8988T (cell line): ENCODE measurements around the gene MCEE.
"Not testable (repeated sequence)": the region's sequence is repeated elsewhere in the genome, so short reads cannot be mapped to it uniquely, and the experiment has no call there.

ENCODE experiments used
- DNase-seq: peaks from one replicate; pipeline ENCODE4 v3.0.0; 2011

MCEE gene

DNA sequence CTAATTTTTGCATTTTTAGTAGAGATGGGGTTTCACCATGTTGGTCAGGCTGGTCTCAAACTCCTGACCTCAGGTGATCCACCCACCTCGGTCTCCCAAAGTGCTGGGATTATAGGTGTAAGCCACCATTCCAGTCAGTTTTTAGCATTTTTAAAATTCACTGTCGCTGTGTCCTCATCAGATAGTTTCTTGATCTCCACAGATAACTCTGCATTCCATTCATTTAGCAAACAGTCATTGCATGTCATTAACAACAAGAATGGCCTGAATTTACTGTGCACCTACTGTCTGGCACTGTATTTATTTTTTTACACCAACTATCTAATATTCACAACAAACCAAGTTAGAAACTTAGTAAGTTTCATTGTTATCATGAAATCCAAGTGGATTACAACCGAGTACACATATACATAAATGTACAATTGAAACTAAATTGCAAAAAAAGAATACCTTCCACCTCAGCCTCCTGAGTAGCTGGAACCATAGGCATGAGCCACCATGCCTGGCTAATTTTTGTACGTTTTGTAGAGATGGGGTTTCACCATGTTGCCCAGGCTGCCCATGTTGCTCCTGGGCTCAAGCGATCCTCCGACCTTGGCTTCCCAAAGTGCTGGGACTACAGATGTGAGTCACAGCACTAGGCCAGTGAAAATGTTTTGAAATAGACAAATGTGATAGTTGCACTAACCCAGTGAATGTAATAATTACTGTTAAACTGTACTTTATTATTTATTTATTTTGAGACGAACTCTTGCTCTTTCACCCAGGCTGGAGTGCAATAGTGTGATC, 4.3 kb downstream of the MCEE start:
- no peak for DNase-seq

DNA sequence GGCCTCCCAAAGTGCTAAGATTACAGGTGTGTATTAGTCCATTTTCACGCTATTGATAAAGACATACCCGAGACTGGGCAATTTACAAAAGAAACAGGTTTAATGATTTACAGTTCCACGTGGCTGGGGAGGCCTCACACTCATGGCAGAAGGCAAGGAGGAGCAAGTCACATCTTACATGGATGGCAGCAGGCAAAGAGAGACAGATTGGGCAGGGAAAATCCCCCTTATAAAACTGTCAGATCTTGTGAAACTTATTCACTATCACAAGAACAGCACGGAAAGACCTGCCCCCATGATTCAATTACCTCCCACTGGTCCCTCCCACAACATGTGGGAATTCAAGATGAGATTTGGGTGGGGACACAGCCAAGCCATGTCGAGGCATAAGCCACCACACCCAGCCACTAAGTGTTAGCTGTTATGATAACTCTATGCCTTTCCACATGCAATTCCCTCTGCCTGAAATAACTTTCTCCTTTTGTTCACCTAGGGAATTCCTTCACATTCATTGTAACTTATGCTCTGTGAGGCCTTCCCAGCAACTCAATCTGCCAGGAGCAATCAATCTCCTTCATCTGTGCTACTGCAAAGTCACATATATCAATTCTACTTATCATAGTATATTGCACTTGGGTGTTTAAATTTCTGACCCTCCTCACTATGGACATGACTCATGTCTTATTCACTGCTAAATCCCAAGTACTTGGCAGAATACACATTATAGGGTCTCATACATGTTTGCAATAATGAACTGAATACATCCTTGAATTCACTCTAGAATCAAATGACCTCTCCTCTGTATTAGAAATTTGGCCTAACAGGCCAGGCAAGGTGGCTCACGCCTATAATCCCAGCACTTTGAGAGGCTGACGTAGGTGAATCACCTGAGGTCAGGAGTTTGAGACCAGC, 7.4 kb downstream of the MCEE start:
- no peak for DNase-seq

DNA sequence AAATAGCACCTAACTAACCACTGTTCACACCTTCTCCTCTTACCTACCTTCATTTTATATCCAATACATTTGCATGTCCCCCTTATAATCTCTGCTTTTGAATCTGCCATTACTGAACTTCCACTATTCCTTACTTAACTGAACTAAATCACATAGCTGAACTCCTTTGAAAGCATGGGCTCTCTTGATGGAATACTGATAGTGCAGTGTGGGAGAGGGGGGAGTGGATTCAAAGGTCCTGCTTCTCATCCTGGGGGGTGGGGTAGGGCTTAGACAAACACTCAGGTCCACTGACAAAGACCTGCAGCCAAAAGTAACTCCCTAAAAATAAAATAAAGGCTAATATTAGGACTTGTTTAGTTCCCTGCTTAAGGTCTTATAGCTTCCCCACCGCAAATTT, 8.6 kb downstream of the MCEE start:
- no peak for DNase-seq

DNA sequence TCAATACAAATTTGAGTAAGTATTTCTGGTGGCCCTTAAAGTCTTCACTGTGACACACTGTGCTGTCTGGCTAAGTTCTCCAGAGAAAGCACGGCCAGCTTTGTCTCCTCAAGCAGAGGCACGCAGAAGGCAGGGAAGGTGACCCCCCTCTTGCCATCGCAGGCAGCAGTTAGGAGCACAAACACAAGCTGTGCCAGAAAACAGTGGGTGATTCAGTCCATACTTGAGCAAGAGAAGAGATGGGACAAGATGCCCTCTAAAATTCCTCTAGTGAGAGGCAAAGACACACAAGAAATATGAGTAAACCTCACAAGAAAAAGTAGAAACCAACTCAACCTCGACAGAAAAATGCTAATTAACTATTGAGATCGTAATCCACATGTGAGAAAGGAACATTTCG, 9.8 kb downstream of the MCEE start:
- no peak for DNase-seq

DNA sequence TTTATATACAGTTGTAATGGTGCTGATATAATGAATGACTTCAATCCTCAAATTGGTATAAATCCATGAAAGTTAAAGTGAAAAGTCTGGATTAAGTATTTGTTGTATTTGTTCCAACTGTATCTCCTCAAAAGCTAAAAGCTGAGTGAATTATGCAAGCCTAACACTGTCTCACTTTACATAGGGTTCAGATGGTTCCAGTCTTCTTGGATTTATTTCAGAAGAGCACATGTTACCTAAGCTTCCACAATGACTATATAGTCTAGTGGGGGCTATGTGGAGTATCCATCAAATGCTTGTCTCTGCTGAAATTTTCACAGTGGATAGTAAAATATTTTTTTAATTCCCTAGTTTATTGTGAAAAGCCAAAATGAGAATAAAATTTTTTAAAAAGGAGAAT, 13.0 kb downstream of the MCEE start:
- no peak for DNase-seq

DNA sequence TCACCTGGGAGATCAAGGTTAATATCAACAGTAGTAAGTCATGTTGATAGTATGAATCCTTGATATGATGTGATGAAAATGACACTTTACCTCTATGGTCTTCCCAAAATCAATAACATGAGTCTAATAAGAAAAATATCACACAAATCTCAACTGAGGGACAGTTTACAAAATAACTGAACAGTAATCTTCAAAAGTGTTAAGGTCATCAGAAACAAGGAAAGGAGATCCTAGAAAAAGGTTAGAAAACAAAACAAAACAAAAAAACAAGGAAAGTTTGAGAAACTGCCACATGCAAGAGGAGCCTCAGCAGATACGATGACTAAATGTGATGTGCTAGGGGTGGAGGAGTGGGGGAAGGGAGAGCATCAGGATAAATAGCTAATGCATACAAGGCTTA, 16.2 kb downstream of the MCEE start:
- no peak for DNase-seq

DNA sequence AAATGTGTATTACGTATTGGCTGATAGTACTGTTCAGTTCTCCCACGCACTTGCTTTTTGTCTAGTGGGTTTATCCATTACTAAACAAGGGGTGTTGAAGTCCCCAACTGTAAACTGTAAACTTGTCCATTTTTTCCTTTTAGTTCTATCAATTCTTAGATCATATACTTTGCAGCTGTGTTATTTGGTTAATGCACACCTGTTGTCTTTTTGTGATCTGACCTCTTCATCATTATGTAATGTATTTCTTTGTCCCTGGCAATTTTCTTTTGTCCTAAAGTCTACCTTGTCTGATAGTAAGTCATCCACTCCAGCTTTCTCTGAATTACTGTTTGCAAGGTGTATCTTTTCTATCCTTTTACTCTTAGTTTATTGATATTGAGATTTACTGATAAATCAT, 21.9 kb downstream of the MCEE start:
- DNase-seq = no peak

DNA sequence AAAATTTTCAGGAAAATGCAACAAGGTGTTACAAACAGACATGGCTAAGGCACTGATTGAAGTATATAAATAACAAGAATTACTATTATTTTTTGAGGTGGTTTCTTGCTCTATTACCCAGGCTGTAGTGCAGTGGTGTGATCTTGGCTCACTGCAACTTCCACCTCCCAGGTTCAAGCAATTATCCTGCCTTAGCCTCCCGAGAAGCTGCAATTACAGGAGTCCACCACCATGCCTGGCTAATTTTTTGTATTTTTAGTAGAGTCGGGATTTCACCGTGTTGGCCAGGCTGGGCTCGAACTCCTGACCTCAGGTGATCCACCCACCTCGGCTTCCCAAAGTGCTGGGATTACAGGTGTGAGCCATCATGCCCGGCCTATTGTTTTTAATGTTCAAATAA, 23.6 kb downstream of the MCEE start:
- DNase-seq = not testable (repeated sequence)

DNA sequence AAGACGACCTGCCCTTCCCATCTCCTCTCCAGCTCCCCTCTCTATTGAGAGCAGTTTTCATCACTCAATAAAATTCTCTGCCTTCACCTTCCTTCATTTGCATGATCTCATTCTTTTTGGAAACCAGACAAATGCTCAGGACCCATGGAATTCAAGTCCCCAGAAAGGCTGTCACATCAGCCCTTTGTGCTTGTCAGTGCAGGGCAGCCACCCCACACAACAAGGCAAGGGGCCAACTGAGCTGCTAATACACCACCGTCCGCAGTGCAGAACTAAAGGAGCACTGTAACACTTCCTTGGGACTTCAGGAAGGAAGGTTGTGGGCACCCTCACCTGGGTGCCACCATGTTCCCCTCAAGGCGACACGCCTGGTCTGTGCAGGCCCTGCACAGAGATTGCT, 26.2 kb downstream of the MCEE start:
- no peak for DNase-seq

DNA sequence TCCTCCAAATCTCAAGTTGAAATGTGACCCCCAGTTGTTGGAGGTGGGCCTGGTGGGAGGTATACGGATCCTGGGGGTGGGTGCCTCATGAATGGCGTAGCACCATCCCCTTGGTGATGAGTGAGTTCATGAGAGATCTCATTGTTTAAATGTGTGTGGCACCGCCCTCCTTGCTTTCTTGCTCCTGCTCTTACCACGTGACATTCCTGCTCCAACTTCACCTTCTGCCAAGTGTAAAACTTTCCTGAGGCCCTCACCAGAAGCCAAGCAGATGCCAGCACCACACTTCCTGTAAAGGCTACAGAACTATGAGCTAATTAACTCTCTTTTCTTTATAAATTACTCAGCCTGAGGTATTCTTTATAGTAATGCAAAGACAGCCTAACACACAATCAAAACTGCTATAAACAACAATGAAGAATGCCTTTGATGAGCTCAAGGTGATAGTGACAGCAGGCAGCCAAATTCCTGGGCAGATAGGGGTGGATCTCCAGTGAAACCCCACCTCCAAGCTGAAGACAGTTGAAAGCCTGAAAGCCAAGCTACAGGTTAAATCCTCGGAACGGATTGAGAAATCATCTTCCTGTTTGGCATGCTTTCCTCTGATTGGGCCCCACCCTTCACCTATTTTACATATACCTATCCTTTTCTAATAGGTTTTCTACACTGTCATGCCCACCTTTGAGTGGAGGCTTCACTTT, 26.9 kb downstream of the MCEE start:
- DNase-seq = no peak

DNA sequence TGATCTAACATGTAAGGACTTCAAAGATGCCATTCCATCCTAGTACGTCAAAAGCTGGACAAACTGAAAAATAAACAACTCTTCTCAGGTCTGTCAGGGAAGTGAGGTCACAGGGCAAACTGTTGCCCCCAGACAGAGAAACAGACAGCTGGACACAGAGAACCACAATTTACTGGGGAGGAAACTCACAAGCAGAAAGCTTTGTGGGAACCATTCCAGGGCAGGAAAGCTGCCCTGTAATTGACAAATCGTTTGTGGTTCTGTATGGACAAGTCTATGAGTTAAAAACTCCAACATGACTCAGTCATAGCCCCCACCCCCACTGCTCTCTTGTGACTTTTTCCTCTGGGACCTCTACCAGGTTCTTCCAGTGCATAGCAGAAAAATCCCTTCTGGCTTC, 28.4 kb downstream of the MCEE start:
- DNase-seq = no peak

DNA sequence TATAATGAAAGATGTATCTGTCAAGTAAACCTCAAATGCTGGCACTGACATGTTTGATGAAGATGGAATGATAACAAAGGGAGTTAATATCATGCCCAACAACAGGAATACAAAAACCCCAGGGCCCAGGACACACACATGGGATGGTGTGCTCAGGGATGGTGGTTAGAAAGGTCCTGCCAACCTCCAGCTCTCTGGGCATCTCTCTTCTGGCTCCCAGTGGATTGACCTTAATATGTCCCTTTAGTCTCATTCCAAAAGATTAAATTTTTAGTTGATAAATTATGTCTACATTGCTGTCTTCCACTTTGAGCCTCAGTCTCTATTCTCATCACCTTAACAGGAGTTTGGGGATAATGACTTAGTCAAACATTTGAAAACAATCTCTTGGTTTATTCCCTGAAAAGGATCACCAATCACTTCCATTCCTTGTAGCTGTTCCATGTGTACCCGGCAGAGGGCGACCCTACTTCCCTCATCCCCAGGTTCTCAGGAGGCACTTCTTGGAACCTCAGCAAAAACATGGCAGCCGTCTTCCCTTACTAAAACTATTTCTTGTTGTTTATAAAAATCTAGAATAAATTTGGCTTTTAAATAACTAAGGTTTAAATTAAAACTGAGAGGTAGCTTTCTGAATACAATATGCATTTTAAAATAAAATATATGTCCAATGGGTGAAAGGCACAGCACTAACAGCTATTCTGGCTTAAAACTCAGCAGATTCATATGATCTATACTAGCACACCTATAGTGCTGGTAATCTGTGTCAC, 29.6 kb downstream of the MCEE start:
- DNase-seq = peak; percentile 58

DNA sequence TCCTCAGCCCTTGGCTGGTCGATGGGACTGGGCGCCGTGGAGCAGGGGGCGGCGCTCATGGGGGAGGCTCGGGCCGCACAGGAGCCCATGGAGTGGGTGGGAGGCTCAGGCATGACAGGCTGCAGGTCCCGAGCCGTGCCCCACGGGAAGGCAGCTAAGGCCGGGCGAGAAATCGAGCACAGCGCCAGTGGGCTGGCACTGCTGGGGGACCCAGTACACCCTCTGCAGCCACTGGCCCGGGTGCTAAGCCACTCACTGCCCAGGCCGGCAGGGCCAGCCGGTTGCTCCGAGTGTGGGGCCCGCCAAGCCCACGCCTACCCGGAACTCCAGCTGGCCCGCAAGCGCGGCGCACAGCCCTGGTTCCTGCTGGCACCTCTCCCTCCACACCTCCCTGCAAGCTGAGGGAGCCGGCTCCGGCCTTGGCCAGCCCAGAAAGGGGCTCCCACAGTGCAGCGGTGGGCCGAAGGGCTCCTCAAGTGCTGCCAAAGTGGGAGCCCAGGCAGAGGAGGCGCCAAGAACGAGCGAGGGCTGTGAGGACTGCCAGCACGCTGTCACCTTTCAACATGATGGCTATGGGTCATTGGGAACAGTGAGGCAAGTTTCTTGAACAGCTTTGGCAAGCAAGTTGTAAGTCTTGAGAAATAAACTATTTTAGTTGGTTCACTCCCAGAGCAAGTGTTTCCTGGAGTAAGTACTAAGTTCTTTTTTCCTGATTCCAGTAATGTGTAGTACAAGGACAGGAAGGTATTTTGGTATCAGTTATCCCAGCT, 37.4 kb downstream of the MCEE start:
- not testable (repeated sequence) for DNase-seq

DNA sequence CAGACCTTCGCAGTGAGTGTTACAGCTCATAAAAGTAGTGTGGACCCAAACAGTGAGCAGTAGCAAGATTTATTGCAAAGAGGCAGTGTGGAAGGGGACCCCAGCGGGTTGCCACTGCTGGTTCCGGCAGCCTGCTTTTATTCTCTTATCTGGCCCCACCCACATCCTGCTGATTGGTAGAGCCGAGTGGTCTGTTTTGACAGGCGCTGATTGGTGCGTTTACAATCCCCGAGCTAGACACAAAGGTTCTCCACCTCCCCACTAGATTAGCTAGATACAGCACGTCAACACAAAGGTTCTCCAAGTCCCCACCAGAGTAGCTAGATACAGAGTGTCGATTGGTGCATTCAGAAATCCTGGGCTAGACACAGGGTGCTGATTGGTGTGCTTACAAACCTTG, 38.2 kb downstream of the MCEE start:
- DNase-seq = not testable (repeated sequence)

DNA sequence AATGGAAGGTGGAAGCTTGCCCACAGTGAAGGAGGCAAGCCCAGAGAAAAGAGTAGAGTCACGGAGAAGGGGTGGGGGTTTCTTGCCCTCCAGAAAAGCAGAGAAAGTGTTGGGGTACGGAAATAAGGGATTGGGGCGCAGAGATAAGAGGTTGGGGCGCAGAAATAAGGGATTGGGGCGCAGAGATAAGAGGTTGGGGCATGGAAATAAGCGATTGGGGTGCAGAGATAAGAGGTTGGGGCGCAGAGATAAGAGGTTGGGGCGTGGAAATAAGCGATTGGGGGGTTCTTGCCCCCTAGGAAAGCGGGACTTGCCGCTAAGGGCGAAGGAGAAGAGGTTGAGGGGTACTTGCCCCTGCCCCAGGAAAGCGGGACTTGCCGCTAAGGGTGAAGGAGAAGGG, 40.6 kb downstream of the MCEE start:
- DNase-seq = not testable (repeated sequence)

DNA sequence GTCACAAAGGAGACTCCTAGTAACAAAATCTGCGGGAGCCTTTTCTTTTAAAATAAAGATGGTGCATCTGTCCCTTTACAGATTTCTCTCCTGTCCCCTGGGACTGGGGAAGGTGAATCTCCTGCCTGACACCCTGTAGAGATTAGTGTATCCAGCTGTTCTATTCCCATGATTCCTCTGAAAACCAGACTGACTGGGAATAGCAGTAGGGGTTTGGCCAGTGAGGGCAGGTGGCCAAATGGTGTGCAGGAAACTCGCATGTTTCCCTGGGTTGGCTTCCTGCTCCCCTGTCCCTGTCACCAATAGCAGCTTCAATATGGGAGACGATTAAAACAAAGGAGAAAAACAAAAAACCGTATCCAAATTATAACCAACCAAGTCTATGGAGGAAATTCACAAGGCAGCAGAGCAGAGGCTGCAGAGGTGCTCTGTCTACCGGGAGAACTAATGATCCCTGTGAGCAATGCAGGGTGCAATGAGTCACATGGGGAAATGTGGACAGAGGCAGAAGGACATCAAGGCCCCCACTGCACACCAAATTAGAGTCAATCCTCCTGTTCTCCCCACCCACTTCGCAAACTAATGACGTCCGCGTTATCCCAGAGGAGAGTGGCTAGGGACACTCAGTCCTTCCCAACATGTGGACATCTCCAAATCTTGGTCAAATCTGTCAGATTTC, 44.6 kb downstream of the MCEE start:
- not testable (repeated sequence) for DNase-seq

DNA sequence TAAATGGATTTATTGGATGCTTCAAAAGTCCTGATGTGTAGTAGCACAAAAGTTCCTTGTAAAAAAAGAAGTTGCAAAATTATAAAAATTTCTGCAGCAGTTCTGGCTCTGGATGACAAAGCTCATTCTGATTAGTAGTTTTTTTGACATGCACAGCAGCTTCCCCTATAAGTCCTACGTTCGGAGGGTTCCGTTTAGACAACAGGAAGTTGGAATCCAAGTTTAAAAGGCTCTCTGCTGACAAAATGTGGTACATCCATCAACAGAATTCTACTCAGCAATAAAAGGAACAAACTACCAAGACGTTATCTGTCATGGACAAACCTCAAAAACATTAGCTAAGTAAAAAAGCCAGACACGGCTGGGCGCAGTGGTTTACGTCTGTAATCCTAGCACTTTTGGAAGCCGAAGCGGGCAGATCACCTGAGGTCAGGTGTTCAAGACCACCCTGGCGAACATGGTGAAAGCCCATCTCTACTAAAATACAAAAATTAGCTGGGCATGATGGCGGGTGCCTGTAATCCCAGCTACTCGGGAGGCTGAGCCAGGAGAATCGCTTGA, 46.2 kb downstream of the MCEE start:
- DNase-seq = not testable (repeated sequence)

DNA sequence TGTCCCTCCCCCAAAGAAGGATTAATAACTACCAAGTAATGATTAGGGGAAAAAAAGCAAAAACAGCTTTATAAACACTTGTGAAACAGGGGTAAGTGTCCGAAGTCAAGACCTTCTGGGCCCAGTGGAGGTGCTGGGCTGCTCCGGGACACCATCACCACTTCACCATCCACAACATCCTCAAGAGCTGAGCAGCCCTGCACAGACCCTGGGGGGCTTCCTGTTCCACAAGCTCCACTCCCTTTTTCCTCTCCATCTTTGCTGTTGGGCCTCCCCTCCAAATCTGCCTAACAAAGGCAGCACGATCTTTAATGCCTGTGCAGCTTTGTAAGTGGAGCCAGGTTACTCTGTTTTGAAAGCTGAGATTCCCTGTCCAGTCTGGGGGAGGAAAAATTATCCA, 46.7 kb downstream of the MCEE start:
- not testable (repeated sequence) for DNase-seq

DNA sequence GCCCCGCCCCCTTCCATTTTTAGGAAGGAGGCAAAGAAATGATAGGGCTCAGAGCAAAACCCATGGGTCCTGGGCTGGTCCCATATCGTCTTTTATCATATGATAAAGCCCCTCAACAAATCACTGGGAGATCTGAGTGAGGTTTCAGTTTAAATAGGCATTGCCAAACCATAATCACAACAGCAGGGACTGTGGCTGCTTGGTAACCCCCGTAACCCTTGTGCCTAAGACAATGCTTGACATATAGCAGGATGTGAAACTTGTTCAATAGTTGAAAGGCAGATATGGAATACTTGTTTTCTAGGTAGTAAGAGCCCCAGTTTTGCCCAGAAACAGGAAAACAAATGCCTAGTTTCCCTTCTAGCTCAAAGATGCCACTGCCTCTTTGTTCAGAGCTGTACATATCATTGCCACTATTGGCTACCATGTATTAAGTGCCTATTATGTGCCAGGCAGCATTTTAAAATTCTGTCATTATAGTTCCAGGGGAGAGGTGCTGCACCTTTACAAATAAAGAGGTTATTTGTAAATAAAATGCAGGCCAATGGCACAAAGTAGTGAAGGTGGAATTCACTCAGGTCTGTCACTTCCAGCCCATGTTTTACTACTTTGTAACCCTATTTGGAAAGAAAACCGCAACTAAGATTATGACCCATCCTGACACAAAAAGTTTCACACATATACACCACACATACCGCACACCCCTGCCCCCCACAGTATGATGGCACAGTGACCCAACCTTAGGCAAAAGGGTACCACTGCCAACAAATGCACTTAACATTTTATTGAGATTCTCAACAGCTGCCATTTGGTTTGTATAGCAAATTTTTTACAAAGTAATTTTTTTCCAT, 47.4 kb downstream of the MCEE start:
- DNase-seq = no peak

DNA sequence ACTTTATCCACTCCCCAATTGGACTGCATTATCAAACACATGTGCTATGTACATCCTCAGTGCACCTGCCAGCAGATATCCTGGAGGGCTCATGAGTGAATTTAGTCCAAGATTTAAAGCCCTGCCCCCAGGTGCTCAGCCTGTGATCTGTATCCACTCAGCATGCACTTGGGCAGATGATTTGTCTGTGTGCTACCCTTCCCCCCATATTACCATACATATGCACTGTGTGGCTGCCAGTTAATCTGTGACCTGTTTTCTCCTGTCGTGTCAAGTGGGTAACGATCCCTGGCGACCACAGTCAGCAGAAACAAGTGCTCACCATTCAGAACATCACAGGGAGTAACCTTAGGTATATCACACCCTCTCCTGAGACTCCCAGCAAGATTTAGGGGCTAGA, 51.4 kb downstream of the MCEE start:
- DNase-seq = no peak
